HG02642 (cell line): ENCODE data around the gene AIFM3.

Experiments used
- ATAC-seq: cut with Tn5 transposase; IDR thresholded peaks from one replicate; pipeline ENCODE4 v1.9.1; 2021; ENCODE audit warnings: mild to moderate bottlenecking; ENCODE audit not compliant: unreplicated experiment, poor library complexity

The AIFM3 gene

GRCh38 chr22:20988573-20989322 is 21.7 kb downstream of the AIFM3 start:
- ATAC-seq: no peak

GRCh38 chr22:20989323-20990138 is 22.5 kb downstream of the AIFM3 start:
- no peak for ATAC-seq

GRCh38 chr22:20990184-20991180 is 23.4 kb downstream of the AIFM3 start:
- ATAC-seq: no peak

GRCh38 chr22:20991252-20992055 is 24.4 kb downstream of the AIFM3 start:
- no peak for ATAC-seq

- ATAC-seq: no peak
These were observed 25.0 kb downstream of the AIFM3 start for GRCh38 chr22:20992056-20992442.

GRCh38 chr22:20992456-20993303 is 25.6 kb downstream of the AIFM3 start:
- ATAC-seq: no peak

- ATAC-seq: no peak
These were observed 26.5 kb downstream of the AIFM3 start for GRCh38 chr22:20993304-20994127.

GRCh38 chr22:20994128-20994901 is 27.3 kb downstream of the AIFM3 start:
- ATAC-seq: no peak

GRCh38 chr22:20994902-20995241 is 27.8 kb downstream of the AIFM3 start:
- ATAC-seq: no peak

GRCh38 chr22:20995329-20996030 is 28.4 kb downstream of the AIFM3 start:
- ATAC-seq: no peak

GRCh38 chr22:20996031-20996410 is 29.0 kb downstream of the AIFM3 start:
- no peak for ATAC-seq

- ATAC-seq: no peak
These were observed 29.8 kb downstream of the AIFM3 start for GRCh38 chr22:20996598-20997535.

GRCh38 chr22:20997536-20998257 is 30.6 kb downstream of the AIFM3 start:
- no peak for ATAC-seq

- ATAC-seq: no peak
These were observed 31.6 kb downstream of the AIFM3 start for GRCh38 chr22:20998411-20999336.
